Spleen (tissue), 11 donors: ENCODE results near the gene GLYATL3. TPM values are rescaled to one million over a fixed set of nuclear protein-coding genes. Genes with fewer than 3 reads are reported as not detected.

Experiments
- DNase-seq: peaks from one replicate; pipeline ENCODE4 v3.0.0-alpha.2; 2020
- H3K27ac ChIP-seq, 8 donors: fragments of 200-600 bp; sonication (generic) in 7 of 8; 1 replicate in 4 of 8; 2 replicates in 4 of 8; pipeline versions ENCODE4 v1.5.0 to v1.8.0; 2016 to 2021; ENCODE audit warnings: inconsistent platforms in 4 of 8, mild to moderate bottlenecking in 4 of 8, moderate library complexity in 1 of 8
- H3K27me3 ChIP-seq, 7 donors: fragments of 200-600 bp; sonication (generic) in 6 of 7; replicated peaks in 1 of 7; 1 replicate in 4 of 7; 2 replicates in 3 of 7; pipeline versions ENCODE4 v1.5.0 to v1.8.0; 2016 to 2021; ENCODE audit warnings: inconsistent platforms in 3 of 7, mild to moderate bottlenecking in 1 of 7
- H3K36me3 ChIP-seq, 6 donors: fragments of 200-600 bp; sonication (generic) in 5 of 6; 1 replicate in 4 of 6; 2 replicates in 2 of 6; pipeline versions ENCODE4 v1.5.0 to v1.8.0; 2016 to 2021; ENCODE audit warnings: inconsistent platforms in 2 of 6
- H3K4me1 ChIP-seq, 6 donors: fragments of 200-600 bp; sonication (generic) in 5 of 6; 1 replicate in 3 of 6; 2 replicates in 3 of 6; pipeline versions ENCODE4 v1.5.0 to v1.8.0; 2016 to 2021; ENCODE audit warnings: inconsistent platforms in 3 of 6
- H3K4me3 ChIP-seq, 8 donors: fragments of 200-600 bp; sonication (generic) in 7 of 8; 1 replicate in 4 of 8; 2 replicates in 4 of 8; pipeline versions ENCODE4 v1.5.0 to v1.8.0; 2016 to 2021; ENCODE audit warnings: inconsistent platforms in 4 of 8, mild to moderate bottlenecking in 4 of 8, moderate library complexity in 2 of 8
- H3K9me3 ChIP-seq, 8 donors: fragments of 200-600 bp; sonication (generic) in 7 of 8; 1 replicate in 4 of 8; 2 replicates in 4 of 8; pipeline versions ENCODE4 v1.5.0 to v1.8.0; 2016 to 2021; ENCODE audit warnings: inconsistent platforms in 4 of 8
- POLR2A ChIP-seq, 3 donors: fragments of 450-650 bp; IDR thresholded peaks; one replicate each; pipeline ENCODE4 v1.5.1; 2017; ENCODE audit warnings: antibody characterized with exemption in 3 of 3, mild to moderate bottlenecking in 1 of 3
- POLR2AphosphoS5 ChIP-seq, 3 donors: sonication (generic); formaldehyde crosslinking; IDR thresholded peaks; one replicate each; pipeline ENCODE4 v1.5.1; 2017; ENCODE audit warnings: antibody characterized with exemption in 3 of 3
- WGBS, 5 donors: extraction: QIAGEN DNeasy Blood & Tissue Kit in 3 of 5; methylation state at CpG; one replicate each; pipeline versions ENCODE4 v1.1.5 to v1.1.7; 2013 to 2018; 5-methylcytosine and 5-hydroxymethylcytosine counted together
- intact Hi-C: fragments of 100-400 bp; cut with DNase I; formaldehyde crosslinking; loops from one replicate; pipeline ENCODE4 v1.15.0; 2023; ENCODE audit warnings: low total_unique reads
- polyA plus RNA-seq, 3 donors: library from polyadenylated mRNA; stranded (reverse); fragments of 200-250 nt; gene quantifications; one replicate each; pipeline ENCODE4 v1.2.1, GENCODE V29; 2013
- total RNA-seq, 7 donors: library from RNA; depleted of rRNA in 3 of 7; stranded (reverse); fragments of >200 nt in 3 of 7; fragmentation: NEBNext Ultra II Directional in 4 of 7; extraction: Animal tissue kit (Norgen Biotek cat#: 25700) in 4 of 7; gene quantifications; one replicate each; pipeline versions ENCODE4 v1.1.0 to v1.2.1, GENCODE V29; 2016 to 2021
- TF ChIP-seq, protein P1 (sequence below), 11 experiments: fragments of 200-600 bp in 7 of 11; fragments of 450-650 bp in 4 of 11; sonication (generic) in 4 of 11; IDR thresholded peaks in 8 of 11; conservative IDR thresholded peaks in 3 of 11; 1 replicate in 7 of 11; 2 replicates in 4 of 11; pipeline versions ENCODE4 v1.4.0 to v1.8.0; 2016 to 2021; ENCODE audit warnings: antibody characterized with exemption in 11 of 11, inconsistent platforms in 4 of 11, mild to moderate bottlenecking in 1 of 11
- donor health status: healthy with polysubstance abuse.
- donor health status: DM: no; HTN: no; CAD: no; lungs with moderate emphysema.
- donor health status: DM: no; HTN: no; CAD: no.
- donor health status: Bipolar disorder and iron deficiency.
- donor health status: healthy.
- donor health status: DM: no; HTN: no; CAD: no.
- donor health status: DM: yes; HTN: yes; CAD: no.

GLYATL3 gene
- total and polyA plus RNA-seq, 10 donors = not detected

DNA sequence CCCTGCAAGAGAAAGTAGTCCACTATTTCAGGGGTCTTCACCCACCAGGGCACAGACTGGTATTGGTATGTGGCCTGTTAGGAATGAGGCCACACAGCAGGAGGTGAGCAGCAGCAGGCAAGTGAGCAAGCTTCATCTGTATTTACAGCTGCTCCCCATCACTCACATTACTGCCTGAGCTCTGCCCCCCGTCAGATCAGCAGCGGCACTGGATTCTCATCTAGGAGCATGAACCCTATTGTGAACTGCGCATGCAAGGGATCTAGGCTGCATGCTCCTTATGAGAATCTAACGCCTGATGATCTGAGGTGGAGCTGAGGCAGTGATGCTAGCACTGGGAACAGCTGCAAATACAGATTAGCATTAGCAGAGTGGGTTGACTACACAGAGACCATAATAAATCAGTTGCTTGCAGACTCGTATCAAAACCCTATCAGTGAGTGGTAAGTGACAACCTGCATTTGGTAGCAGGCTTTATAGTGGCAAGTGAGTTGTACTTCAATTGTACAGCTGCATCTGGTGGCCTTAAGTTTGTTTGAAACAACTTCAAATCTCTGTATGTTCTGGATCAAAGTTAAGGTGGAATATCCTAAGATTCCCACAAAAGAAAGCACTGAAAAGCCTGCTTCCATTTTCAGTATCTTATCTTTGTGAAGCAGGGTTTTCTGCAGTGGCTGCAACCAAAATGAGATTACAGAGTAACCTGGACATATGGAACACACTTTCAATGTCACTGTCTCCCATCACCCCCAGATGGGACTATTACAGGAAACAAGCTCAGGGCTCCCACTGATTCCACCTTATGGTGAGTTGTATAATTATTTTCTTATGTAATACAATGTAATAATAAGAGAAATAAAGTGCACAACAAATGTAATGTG lies 63.5 kb downstream of the GLYATL3 start:
- WGBS, 5 donors = 74 to 88% (median 86%) methylated on average over 5 of the region's 5 CpGs
- intact Hi-C loops = no loop called here
- no peak for DNase-seq
- Histone ChIP-seq H3K4me3 (no peak overlapping the region), H3K27ac (no peak overlapping the region), H3K9me3 (peaks cover 0 to 8% (median 0%) of the 10 kb centered on the region in 8 donors), H3K27me3 (peaks cover 0 to 9% (median 0%) of the 10 kb centered on the region in 7 donors), H3K4me1 (no peaks in the 10 kb centered on the region), H3K36me3 (no peaks in the 10 kb centered on the region)
- TF ChIP-seq, protein P1, sequence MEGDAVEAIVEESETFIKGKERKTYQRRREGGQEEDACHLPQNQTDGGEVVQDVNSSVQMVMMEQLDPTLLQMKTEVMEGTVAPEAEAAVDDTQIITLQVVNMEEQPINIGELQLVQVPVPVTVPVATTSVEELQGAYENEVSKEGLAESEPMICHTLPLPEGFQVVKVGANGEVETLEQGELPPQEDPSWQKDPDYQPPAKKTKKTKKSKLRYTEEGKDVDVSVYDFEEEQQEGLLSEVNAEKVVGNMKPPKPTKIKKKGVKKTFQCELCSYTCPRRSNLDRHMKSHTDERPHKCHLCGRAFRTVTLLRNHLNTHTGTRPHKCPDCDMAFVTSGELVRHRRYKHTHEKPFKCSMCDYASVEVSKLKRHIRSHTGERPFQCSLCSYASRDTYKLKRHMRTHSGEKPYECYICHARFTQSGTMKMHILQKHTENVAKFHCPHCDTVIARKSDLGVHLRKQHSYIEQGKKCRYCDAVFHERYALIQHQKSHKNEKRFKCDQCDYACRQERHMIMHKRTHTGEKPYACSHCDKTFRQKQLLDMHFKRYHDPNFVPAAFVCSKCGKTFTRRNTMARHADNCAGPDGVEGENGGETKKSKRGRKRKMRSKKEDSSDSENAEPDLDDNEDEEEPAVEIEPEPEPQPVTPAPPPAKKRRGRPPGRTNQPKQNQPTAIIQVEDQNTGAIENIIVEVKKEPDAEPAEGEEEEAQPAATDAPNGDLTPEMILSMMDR (IDR thresholded peaks at IDR 0.05 in 8 of 11, conservative IDR thresholded peaks at IDR 0.05 in 3 of 11) = no peak
- TF ChIP-seq POLR2AphosphoS5 (IDR thresholded peaks at IDR 0.05) = no peak
- no peak for TF ChIP-seq POLR2A (IDR thresholded peaks at IDR 0.05)

DNA sequence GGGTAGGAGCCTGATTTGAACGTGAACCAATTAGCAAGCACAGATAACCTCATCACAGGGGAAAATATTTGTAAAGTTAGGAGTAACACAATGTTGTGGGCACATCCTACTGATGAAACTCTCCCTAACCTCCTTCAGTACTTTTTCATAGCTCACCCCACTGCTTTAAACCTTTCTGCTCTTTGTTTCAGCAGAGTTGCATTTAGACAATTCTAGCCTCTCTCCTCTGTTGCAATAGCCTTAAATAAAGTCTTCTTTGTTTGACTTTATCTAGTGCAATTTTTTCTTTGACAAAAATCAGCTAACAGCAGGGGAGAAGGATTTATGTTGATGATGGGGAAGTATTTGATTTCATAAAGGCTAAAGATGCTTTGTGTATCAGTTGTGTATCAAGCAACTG lies 64.8 kb downstream of the GLYATL3 start:
- intact Hi-C loops = no loop called here
- WGBS, 5 donors = 63 to 92% (median 79%) methylated on average over 1 of the region's 1 CpG

DNA sequence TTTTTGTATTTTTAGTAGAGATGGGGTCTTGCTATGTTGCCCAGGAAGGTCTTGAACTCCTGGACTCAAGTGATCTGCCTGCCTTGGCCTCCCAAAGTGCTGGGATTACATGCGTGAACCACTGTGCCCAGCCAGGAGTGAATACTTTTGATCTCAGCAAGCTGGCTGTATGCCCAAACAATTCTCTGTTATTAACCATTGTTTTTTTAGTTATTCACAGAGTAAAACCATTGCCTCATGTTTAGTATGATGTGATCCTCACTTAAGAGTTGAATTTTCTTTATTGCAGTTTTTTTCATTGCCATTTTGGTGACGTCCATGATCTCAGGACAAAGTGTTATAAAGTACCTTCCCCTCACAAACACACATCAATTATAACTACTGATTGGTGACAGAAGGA lies 65.5 kb downstream of the GLYATL3 start:
- intact Hi-C loops = no loop called here
- no peaks in the 10 kb centered on the region for H3K36me3 ChIP-seq
- H3K27ac ChIP-seq = no peak overlapping the region
- 43 to 74% (median 46%) methylated on average over 2 of the region's 2 CpGs for WGBS, 5 donors
- peaks cover 0 to 9% (median 0%) of the 10 kb centered on the region in 7 donors for H3K27me3 ChIP-seq
- TF ChIP-seq POLR2AphosphoS5 (IDR thresholded peaks at IDR 0.05) (no peak), POLR2A (IDR thresholded peaks at IDR 0.05) (no peak)
- TF ChIP-seq, protein P1 (IDR thresholded peaks at IDR 0.05 in 8 of 11, conservative IDR thresholded peaks at IDR 0.05 in 3 of 11) = no peak
- no peaks in the 10 kb centered on the region for H3K4me1 ChIP-seq
- DNase-seq = no peak
- H3K4me3 ChIP-seq = no peak overlapping the region
- peaks cover 0 to 8% (median 0%) of the 10 kb centered on the region in 8 donors for H3K9me3 ChIP-seq

More for the DNA sequence above, 64.8 kb downstream of the GLYATL3 start:
- H3K9me3 ChIP-seq = peaks cover 0 to 8% (median 0%) of the 10 kb centered on the region in 8 donors
- TF ChIP-seq POLR2A (IDR thresholded peaks at IDR 0.05) = no peak
- TF ChIP-seq, protein P1 (IDR thresholded peaks at IDR 0.05 in 8 of 11, conservative IDR thresholded peaks at IDR 0.05 in 3 of 11) = no peak
- no peak for TF ChIP-seq POLR2AphosphoS5 (IDR thresholded peaks at IDR 0.05)
- no peaks in the 10 kb centered on the region for H3K4me1 ChIP-seq
- no peaks in the 10 kb centered on the region for H3K36me3 ChIP-seq
- H3K4me3 ChIP-seq = no peak overlapping the region
- no peak for DNase-seq
- peaks cover 0 to 9% (median 0%) of the 10 kb centered on the region in 7 donors for H3K27me3 ChIP-seq
- no peak overlapping the region for H3K27ac ChIP-seq

DNA sequence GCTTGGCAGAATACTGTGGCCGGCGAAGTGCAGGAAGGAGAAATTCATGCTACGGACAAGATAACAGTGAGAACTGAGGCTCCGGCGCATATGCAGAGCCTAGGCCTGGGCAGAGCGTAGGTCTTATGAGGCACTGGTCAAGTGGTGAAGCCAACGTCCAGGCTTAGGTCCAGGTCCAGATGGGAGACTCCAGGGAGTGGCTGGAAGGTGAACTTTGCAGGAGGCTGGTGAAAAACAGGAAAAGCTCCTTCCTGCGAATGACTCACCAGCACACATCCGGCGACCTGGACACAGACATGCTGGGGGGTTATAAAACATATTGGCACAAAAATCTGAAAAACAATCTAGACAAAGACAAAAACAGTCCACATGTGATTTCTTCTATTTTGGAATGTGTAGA lies 66.1 kb downstream of the GLYATL3 start:
- H3K4me3 ChIP-seq = no peak overlapping the region
- 52 to 64% (median 58%) methylated on average over 10 of the region's 10 CpGs for WGBS, 5 donors
- TF ChIP-seq POLR2A (IDR thresholded peaks at IDR 0.05) (no peak), POLR2AphosphoS5 (IDR thresholded peaks at IDR 0.05) (no peak)
- TF ChIP-seq, protein P1 (IDR thresholded peaks at IDR 0.05 in 8 of 11, conservative IDR thresholded peaks at IDR 0.05 in 3 of 11) = no peak
- H3K36me3 ChIP-seq = no peaks in the 10 kb centered on the region
- intact Hi-C loops = no loop called here
- peaks cover 0 to 9% (median 0%) of the 10 kb centered on the region in 7 donors for H3K27me3 ChIP-seq
- H3K4me1 ChIP-seq = no peaks in the 10 kb centered on the region
- H3K9me3 ChIP-seq = peaks cover 0 to 8% (median 0%) of the 10 kb centered on the region in 8 donors
- no peak for DNase-seq
- H3K27ac ChIP-seq = no peak overlapping the region
